Right atrium auricular region (tissue), 2 donors: ENCODE results near the gene LDB2. TPM values are rescaled to one million over a fixed set of nuclear protein-coding genes. Genes with fewer than 3 reads are reported as not detected.

ENCODE experiments used
- DNase-seq: peaks from one replicate; pipeline ENCODE4 v3.0.0-alpha.2; 2019; ENCODE audit warnings: low spot score
- H3K27ac ChIP-seq, 2 donors: fragments of 200-600 bp; sonication (generic); 1 replicate in 1 of 2; 2 replicates in 1 of 2; pipeline ENCODE4 v1.5.1; 2016 to 2019
- H3K27me3 ChIP-seq, 2 donors: fragments of 200-600 bp; sonication (generic); one replicate each; pipeline versions ENCODE4 v1.5.1 to v1.6.0; 2017 to 2019
- H3K36me3 ChIP-seq: fragments of 200-600 bp; sonication (generic); one replicate; pipeline ENCODE4 v1.5.1; 2016
- H3K4me1 ChIP-seq, 2 donors: fragments of 200-600 bp; sonication (generic); one replicate each; pipeline versions ENCODE4 v1.5.1 to v1.6.0; 2017 to 2019
- H3K4me3 ChIP-seq, 2 donors: fragments of 200-600 bp; sonication (generic); 1 replicate in 1 of 2; 2 replicates in 1 of 2; pipeline ENCODE4 v1.5.1; 2017 to 2019; ENCODE audit warnings: mild to moderate bottlenecking in 1 of 2, moderate library complexity in 1 of 2
- H3K9me3 ChIP-seq, 2 donors: fragments of 200-600 bp; sonication (generic); one replicate each; pipeline ENCODE4 v1.5.1; 2019
- CTCF ChIP-seq, 2 donors: fragments of 200-600 bp; sonication (generic); IDR thresholded peaks; one replicate each; pipeline ENCODE4 v1.5.1; 2019; ENCODE audit warnings: antibody characterized with exemption in 2 of 2
- total RNA-seq, 2 donors: library from RNA; depleted of rRNA; stranded (reverse); fragments of >200 nt; gene quantifications; one replicate each; pipeline ENCODE4 v1.1.0, GENCODE V29; 2016

The LDB2 gene
- total RNA-seq, 2 donors from 2014 or later = 35.2 to 64.4 TPM

DNA sequence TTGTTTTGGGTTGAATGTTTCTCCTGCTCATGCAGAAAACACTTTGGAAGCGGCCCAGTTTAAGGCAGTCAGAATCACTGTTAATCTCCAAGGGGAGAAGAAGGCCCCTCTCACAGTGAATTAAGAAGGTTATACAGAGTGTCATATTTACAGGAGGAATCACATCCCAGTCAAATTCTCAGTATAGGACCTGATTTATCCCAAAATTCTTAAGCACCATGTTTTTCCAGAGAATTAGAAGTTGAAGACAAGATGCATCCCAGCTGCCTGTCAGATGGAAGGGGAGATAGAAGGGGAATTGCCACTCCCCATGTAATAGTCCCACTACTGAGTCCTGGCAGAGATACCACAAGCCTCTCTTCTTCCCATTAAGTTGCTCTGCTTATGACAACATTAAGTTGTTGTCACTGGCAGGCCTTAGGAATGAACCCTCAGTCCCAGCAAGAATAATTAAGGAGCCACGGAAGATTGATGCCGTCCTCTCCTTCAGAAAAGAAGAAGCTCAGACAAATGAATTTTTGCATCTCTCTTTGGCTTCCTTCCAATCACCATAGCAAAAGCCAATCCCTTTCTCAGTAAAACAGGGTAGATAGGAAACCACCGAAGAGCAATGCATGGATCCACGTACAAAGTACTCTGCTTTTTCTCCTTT lies 138.4 kb downstream of the LDB2 start:
- H3K27me3 ChIP-seq = no peaks in the 10 kb centered on the region
- H3K27ac ChIP-seq = no peak overlapping the region
- H3K4me1 ChIP-seq = peaks cover 0 to 12% of the 10 kb centered on the region in 2 donors
- no peak overlapping the region for H3K4me3 ChIP-seq
- DNase-seq = no peak
- no peak for TF ChIP-seq CTCF (IDR thresholded peaks at IDR 0.05)
- no peaks in the 10 kb centered on the region for H3K36me3 ChIP-seq
- H3K9me3 ChIP-seq = no peaks in the 10 kb centered on the region

DNA sequence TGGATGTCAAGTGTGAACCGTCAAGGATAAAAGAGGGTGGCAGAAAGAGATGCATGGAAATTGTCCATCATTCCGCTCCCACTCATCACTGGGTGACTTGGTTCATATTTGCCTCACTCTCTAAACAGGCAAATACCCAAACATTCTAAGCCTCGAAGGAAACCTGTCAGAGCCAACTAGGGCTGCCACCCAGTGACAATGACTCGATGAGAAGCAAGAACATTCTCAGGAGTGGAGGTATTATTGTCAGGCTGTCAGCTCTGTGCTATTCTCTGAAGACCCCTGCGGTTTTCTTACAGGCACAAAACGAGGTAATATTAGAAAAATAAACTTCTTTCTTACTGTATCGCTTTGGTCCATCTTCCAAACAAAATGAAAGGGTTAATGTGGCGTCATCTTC lies 139.6 kb downstream of the LDB2 start:
- no peaks in the 10 kb centered on the region for H3K36me3 ChIP-seq
- no peak for TF ChIP-seq CTCF (IDR thresholded peaks at IDR 0.05)
- no peaks in the 10 kb centered on the region for H3K27me3 ChIP-seq

DNA sequence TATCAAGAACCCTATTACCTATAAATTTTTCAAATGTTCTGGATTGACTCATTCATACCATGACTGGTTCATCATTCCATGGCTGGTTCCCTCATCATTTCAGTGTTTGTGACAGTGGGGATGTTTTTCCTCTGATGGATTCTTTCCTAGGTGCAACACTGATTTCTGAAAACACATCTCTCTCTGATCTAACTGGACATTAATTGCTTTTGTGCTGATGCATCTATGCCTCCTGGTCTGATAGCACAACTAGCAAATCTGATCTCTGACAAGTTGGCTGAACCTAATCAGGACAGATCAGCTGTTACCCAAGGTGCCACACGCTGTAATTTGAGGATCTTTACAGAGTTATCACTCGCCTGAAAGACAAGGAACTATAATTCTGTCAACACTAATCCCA lies 140.2 kb downstream of the LDB2 start:
- Histone ChIP-seq H3K9me3 (no peaks in the 10 kb centered on the region), H3K4me1 (peaks cover 0 to 12% of the 10 kb centered on the region in 2 donors), H3K27ac (no peak overlapping the region), H3K36me3 (no peaks in the 10 kb centered on the region), H3K27me3 (no peaks in the 10 kb centered on the region), H3K4me3 (no peak overlapping the region)
- no peak for DNase-seq
- no peak for TF ChIP-seq CTCF (IDR thresholded peaks at IDR 0.05)

More for the DNA sequence above, 139.6 kb downstream of the LDB2 start:
- H3K9me3 ChIP-seq = no peaks in the 10 kb centered on the region
- H3K27ac ChIP-seq = no peak overlapping the region
- H3K4me3 ChIP-seq = no peak overlapping the region
- peaks cover 0 to 12% of the 10 kb centered on the region in 2 donors for H3K4me1 ChIP-seq
- DNase-seq = no peak

GRCh38 chr4:16757080-16757521 lies 141.3 kb downstream of the LDB2 start:
- no peak for DNase-seq
- H3K4me3 ChIP-seq = no peak overlapping the region
- H3K9me3 ChIP-seq = no peaks in the 10 kb centered on the region
- H3K36me3 ChIP-seq = no peaks in the 10 kb centered on the region
- H3K27me3 ChIP-seq = no peaks in the 10 kb centered on the region
- H3K4me1 ChIP-seq = peaks cover 0 to 12% of the 10 kb centered on the region in 2 donors
- H3K27ac ChIP-seq = no peak overlapping the region
- TF ChIP-seq CTCF (IDR thresholded peaks at IDR 0.05) = no peak

- Histone ChIP-seq H3K27me3 (no peaks in the 10 kb centered on the region), H3K27ac (no peak overlapping the region), H3K4me1 (no peaks in the 10 kb centered on the region), H3K4me3 (no peak overlapping the region), H3K9me3 (no peaks in the 10 kb centered on the region), H3K36me3 (no peaks in the 10 kb centered on the region)
- DNase-seq = no peak
- no peak for TF ChIP-seq CTCF (IDR thresholded peaks at IDR 0.05)
Observed at GRCh38 chr4:16754104-16754503, 144.3 kb downstream of the LDB2 start.

DNA sequence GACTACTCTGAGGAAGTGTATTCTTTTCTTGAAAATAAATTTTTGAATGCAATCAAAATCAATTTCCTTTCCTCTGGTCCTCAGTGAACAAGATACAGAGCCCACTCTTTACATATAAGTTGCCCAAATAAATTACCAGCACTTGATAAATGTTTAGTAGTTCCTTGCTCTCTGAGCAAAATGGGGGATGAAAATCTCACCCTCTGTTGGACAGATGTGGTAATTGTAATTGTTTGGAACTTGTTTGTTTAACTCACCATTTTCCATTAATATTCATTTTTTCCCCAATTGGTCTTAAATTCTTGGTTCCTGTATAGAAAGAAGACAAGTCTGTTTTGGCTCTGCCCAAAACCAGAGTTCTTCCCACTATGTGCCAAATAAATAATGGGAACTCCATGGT lies 146.3 kb downstream of the LDB2 start:
- H3K27me3 ChIP-seq = no peaks in the 10 kb centered on the region
- no peaks in the 10 kb centered on the region for H3K9me3 ChIP-seq
- H3K4me3 ChIP-seq = no peak overlapping the region
- no peaks in the 10 kb centered on the region for H3K36me3 ChIP-seq
- DNase-seq = no peak
- no peak overlapping the region for H3K27ac ChIP-seq
- H3K4me1 ChIP-seq = no peaks in the 10 kb centered on the region
- TF ChIP-seq CTCF (IDR thresholded peaks at IDR 0.05) = peak in 1 of 2 donors; percentile 43
